ENCODE results near the gene MYBPC1.

The MYBPC1 gene

GRCh38 chr12:101599771-101600484 is 5.2 kb downstream of the MYBPC1 start:
- Histone ChIP-seq H3K27ac (ENCODE audit: low read depth, low read length) (0 out of 2 replicates have a peak overlapping the region, but pooled peaks have one; percentile 27), H3K9ac (ENCODE audit: low read length) (no peak overlapping the region)

GRCh38 chr12:101604132-101604531 is 9.4 kb downstream of the MYBPC1 start:
- Histone ChIP-seq H3K4me3 (ENCODE audit: low read depth, low read length) (no peak overlapping the region), H3K9me3 (ENCODE audit: control insufficient read depth, insufficient read depth, low read depth, low read length) (no peaks in the 10 kb centered on the region), H3K36me3 (ENCODE audit: control insufficient read depth, insufficient read depth, low read length) (no peaks in the 10 kb centered on the region), H3K4me1 (ENCODE audit: control insufficient read depth, insufficient read depth, low read length) (peaks cover 16% of the 10 kb centered on the region), H3K27ac (ENCODE audit: low read depth, low read length) (no peak overlapping the region), H3K9ac (ENCODE audit: low read length) (no peak overlapping the region), H3K27me3 (ENCODE audit: control insufficient read depth, insufficient read depth, low read length) (no peaks in the 10 kb centered on the region)

More at GRCh38 chr12:101599771-101600484, 5.2 kb downstream of the MYBPC1 start:
- H3K27me3 ChIP-seq (ENCODE audit: control insufficient read depth, insufficient read depth, low read length) = no peaks in the 10 kb centered on the region
- H3K4me1 ChIP-seq (ENCODE audit: control insufficient read depth, insufficient read depth, low read length) = peaks cover 25% of the 10 kb centered on the region
- no peaks in the 10 kb centered on the region for H3K9me3 ChIP-seq (ENCODE audit: control insufficient read depth, insufficient read depth, low read depth, low read length)
- H3K4me3 ChIP-seq (ENCODE audit: low read depth, low read length) = no peak overlapping the region
- H3K36me3 ChIP-seq (ENCODE audit: control insufficient read depth, insufficient read depth, low read length) = no peaks in the 10 kb centered on the region

- H3K4me1 ChIP-seq (ENCODE audit: control insufficient read depth, insufficient read depth, low read length) = peaks cover 7% of the 10 kb centered on the region
- no peaks in the 10 kb centered on the region for H3K9me3 ChIP-seq (ENCODE audit: control insufficient read depth, insufficient read depth, low read depth, low read length)
- no peak overlapping the region for H3K4me3 ChIP-seq (ENCODE audit: low read depth, low read length)
- H3K27ac ChIP-seq (ENCODE audit: low read depth, low read length) = no peak overlapping the region
- H3K9ac ChIP-seq (ENCODE audit: low read length) = no peak overlapping the region
- H3K27me3 ChIP-seq (ENCODE audit: control insufficient read depth, insufficient read depth, low read length) = no peaks in the 10 kb centered on the region
- no peaks in the 10 kb centered on the region for H3K36me3 ChIP-seq (ENCODE audit: control insufficient read depth, insufficient read depth, low read length)
Measured at GRCh38 chr12:101607894-101608293, 13.1 kb downstream of the MYBPC1 start.

- H3K36me3 ChIP-seq (ENCODE audit: control insufficient read depth, insufficient read depth, low read length) = no peaks in the 10 kb centered on the region
- no peak overlapping the region for H3K9ac ChIP-seq (ENCODE audit: low read length)
- no peaks in the 10 kb centered on the region for H3K27me3 ChIP-seq (ENCODE audit: control insufficient read depth, insufficient read depth, low read length)
- H3K9me3 ChIP-seq (ENCODE audit: control insufficient read depth, insufficient read depth, low read depth, low read length) = no peaks in the 10 kb centered on the region
- H3K27ac ChIP-seq (ENCODE audit: low read depth, low read length) = no peak overlapping the region
- peaks cover 7% of the 10 kb centered on the region for H3K4me1 ChIP-seq (ENCODE audit: control insufficient read depth, insufficient read depth, low read length)
- no peak overlapping the region for H3K4me3 ChIP-seq (ENCODE audit: low read depth, low read length)
Measured at GRCh38 chr12:101608301-101609133, 13.7 kb downstream of the MYBPC1 start.

GRCh38 chr12:101609198-101609597 is 14.4 kb downstream of the MYBPC1 start:
- H3K36me3 ChIP-seq (ENCODE audit: control insufficient read depth, insufficient read depth, low read length) = no peaks in the 10 kb centered on the region
- H3K9ac ChIP-seq (ENCODE audit: low read length) = no peak overlapping the region
- H3K27me3 ChIP-seq (ENCODE audit: control insufficient read depth, insufficient read depth, low read length) = no peaks in the 10 kb centered on the region
- H3K4me1 ChIP-seq (ENCODE audit: control insufficient read depth, insufficient read depth, low read length) = peaks cover 4% of the 10 kb centered on the region
- H3K9me3 ChIP-seq (ENCODE audit: control insufficient read depth, insufficient read depth, low read depth, low read length) = no peaks in the 10 kb centered on the region
- H3K4me3 ChIP-seq (ENCODE audit: low read depth, low read length) = no peak overlapping the region
- no peak overlapping the region for H3K27ac ChIP-seq (ENCODE audit: low read depth, low read length)

- Histone ChIP-seq H3K9ac (ENCODE audit: low read length) (no peak overlapping the region), H3K4me1 (ENCODE audit: control insufficient read depth, insufficient read depth, low read length) (no peaks in the 10 kb centered on the region; the same call in 1 of the 2 replicates), H3K9me3 (ENCODE audit: control insufficient read depth, insufficient read depth, low read depth, low read length) (no peaks in the 10 kb centered on the region), H3K4me3 (ENCODE audit: low read depth, low read length) (no peak overlapping the region), H3K27me3 (ENCODE audit: control insufficient read depth, insufficient read depth, low read length) (no peaks in the 10 kb centered on the region), H3K27ac (ENCODE audit: low read depth, low read length) (no peak overlapping the region), H3K36me3 (ENCODE audit: control insufficient read depth, insufficient read depth, low read length) (no peaks in the 10 kb centered on the region)
Measured at GRCh38 chr12:101612160-101612916, 17.6 kb downstream of the MYBPC1 start.

- Histone ChIP-seq H3K27me3 (ENCODE audit: control insufficient read depth, insufficient read depth, low read length) (no peaks in the 10 kb centered on the region), H3K4me3 (ENCODE audit: low read depth, low read length) (no peak overlapping the region), H3K27ac (ENCODE audit: low read depth, low read length) (no peak overlapping the region), H3K36me3 (ENCODE audit: control insufficient read depth, insufficient read depth, low read length) (no peaks in the 10 kb centered on the region), H3K9ac (ENCODE audit: low read length) (no peak overlapping the region), H3K4me1 (ENCODE audit: control insufficient read depth, insufficient read depth, low read length) (no peaks in the 10 kb centered on the region; the same call in 1 of the 2 replicates), H3K9me3 (ENCODE audit: control insufficient read depth, insufficient read depth, low read depth, low read length) (no peaks in the 10 kb centered on the region)
Measured at GRCh38 chr12:101616027-101616494, 21.3 kb downstream of the MYBPC1 start.

GRCh38 chr12:101619026-101619786 is 24.4 kb downstream of the MYBPC1 start:
- Histone ChIP-seq H3K36me3 (ENCODE audit: control insufficient read depth, insufficient read depth, low read length) (no peaks in the 10 kb centered on the region), H3K4me3 (ENCODE audit: low read depth, low read length) (no peak overlapping the region), H3K27me3 (ENCODE audit: control insufficient read depth, insufficient read depth, low read length) (no peaks in the 10 kb centered on the region), H3K9ac (ENCODE audit: low read length) (no peak overlapping the region), H3K27ac (ENCODE audit: low read depth, low read length) (no peak overlapping the region), H3K9me3 (ENCODE audit: control insufficient read depth, insufficient read depth, low read depth, low read length) (no peaks in the 10 kb centered on the region), H3K4me1 (ENCODE audit: control insufficient read depth, insufficient read depth, low read length) (no peaks in the 10 kb centered on the region; the same call in 1 of the 2 replicates)

GRCh38 chr12:101619858-101620761 is 25.3 kb downstream of the MYBPC1 start:
- no peaks in the 10 kb centered on the region for H3K36me3 ChIP-seq (ENCODE audit: control insufficient read depth, insufficient read depth, low read length)
- no peaks in the 10 kb centered on the region for H3K9me3 ChIP-seq (ENCODE audit: control insufficient read depth, insufficient read depth, low read depth, low read length)
- no peak overlapping the region for H3K9ac ChIP-seq (ENCODE audit: low read length)
- no peaks in the 10 kb centered on the region for H3K27me3 ChIP-seq (ENCODE audit: control insufficient read depth, insufficient read depth, low read length)
- H3K4me3 ChIP-seq (ENCODE audit: low read depth, low read length) = no peak overlapping the region
- no peak overlapping the region for H3K27ac ChIP-seq (ENCODE audit: low read depth, low read length)
- H3K4me1 ChIP-seq (ENCODE audit: control insufficient read depth, insufficient read depth, low read length) = no peaks in the 10 kb centered on the region; the same call in 1 of the 2 replicates
